Stimulated activated CD8-positive, alpha-beta memory T cell treated with anti-CD3 and anti-CD28 coated beads, Interleukin-15, amount 100 ng/mL, for 1 hour (primary cell): ENCODE results near the gene GDA.

Source experiments
- DNase-seq: peaks from one replicate; pipeline ENCODE4 v3.0.0-alpha.2; 2020; ENCODE audit warnings: low read depth

Gene GDA

GRCh38 chr9:72150661-72151060 is 1.4 kb downstream of the GDA start:
- DNase-seq: no peak

GRCh38 chr9:72151104-72151503 is 1.9 kb downstream of the GDA start:
- DNase-seq: no peak

GRCh38 chr9:72154468-72155285 is 5.4 kb downstream of the GDA start:
- DNase-seq: no peak

- DNase-seq: no peak
Observed at GRCh38 chr9:72155301-72155700, 6.1 kb downstream of the GDA start.

GRCh38 chr9:72156586-72156985 is 7.3 kb downstream of the GDA start:
- DNase-seq: no peak

- DNase-seq: no peak
Observed at GRCh38 chr9:72158680-72159079, 9.4 kb downstream of the GDA start.

GRCh38 chr9:72160446-72161123 is 11.3 kb downstream of the GDA start:
- DNase-seq: no peak

- DNase-seq: no peak
Observed at GRCh38 chr9:72165326-72165725, 16.1 kb downstream of the GDA start.

GRCh38 chr9:72165821-72166547 is 16.7 kb downstream of the GDA start:
- DNase-seq: no peak

GRCh38 chr9:72168075-72168474 is 18.8 kb downstream of the GDA start:
- DNase-seq: no peak

GRCh38 chr9:72169178-72169577 is 19.9 kb downstream of the GDA start:
- no peak for DNase-seq

GRCh38 chr9:72173080-72173479 is 23.8 kb downstream of the GDA start:
- no peak for DNase-seq

GRCh38 chr9:72185561-72185960 is 36.3 kb downstream of the GDA start:
- DNase-seq: no peak

- DNase-seq: no peak
Observed at GRCh38 chr9:72187121-72187695, 38.0 kb downstream of the GDA start.

GRCh38 chr9:72188232-72188631 is 39.0 kb downstream of the GDA start:
- DNase-seq: no peak

GRCh38 chr9:72193478-72193881 is 44.2 kb downstream of the GDA start:
- no peak for DNase-seq

- no peak for DNase-seq
Observed at GRCh38 chr9:72199238-72199637, 50.0 kb downstream of the GDA start.

- no peak for DNase-seq
Observed at GRCh38 chr9:72200452-72200851, 51.2 kb downstream of the GDA start.

GRCh38 chr9:72202009-72202408 is 52.8 kb downstream of the GDA start:
- DNase-seq: no peak

- DNase-seq: no peak
Observed at GRCh38 chr9:72203205-72203803, 54.1 kb downstream of the GDA start.

- no peak for DNase-seq
Observed at GRCh38 chr9:72204062-72204461, 54.8 kb downstream of the GDA start.

GRCh38 chr9:72205513-72205912 is 56.3 kb downstream of the GDA start:
- DNase-seq: no peak
